ENCODE data around the gene SPNS1.

SPNS1 gene

GRCh38 chr16:29007730-29008593 is 33.4 kb downstream of the SPNS1 start:
- H3K9me3 Mint-ChIP-seq = no peaks in the 10 kb centered on the region
- ATAC-seq (replicated peaks; ENCODE audit: extremely low read depth, poor library complexity, severe bottlenecking) = peak; percentile 88
- peak overlapping the region; percentile 89 for H3K27ac Mint-ChIP-seq (ENCODE audit: low read depth)
- peaks cover 7% of the 10 kb centered on the region for H3K36me3 Mint-ChIP-seq (ENCODE audit: insufficient read depth)
- H3K4me1 Mint-ChIP-seq = peaks cover 36% of the 10 kb centered on the region
- DNase-seq (ENCODE audit: low spot score in 2 of 2) = peak in 1 of 2 donors; percentile 55
- peak overlapping the region; percentile 43 for H3K4me3 Mint-ChIP-seq
- H3K27me3 Mint-ChIP-seq = no peaks in the 10 kb centered on the region

GRCh38 chr16:29009050-29009837 is 34.7 kb downstream of the SPNS1 start:
- Mint-ChIP-seq H3K4me1 (peaks cover 48% of the 10 kb centered on the region), H3K9me3 (no peaks in the 10 kb centered on the region), H3K4me3 (peak overlapping the region; percentile 61), H3K27ac (ENCODE audit: low read depth) (peak overlapping the region; percentile 89), H3K36me3 (ENCODE audit: insufficient read depth) (peaks cover 9% of the 10 kb centered on the region), H3K27me3 (no peaks in the 10 kb centered on the region)
- DNase-seq (ENCODE audit: low spot score in 2 of 2) = no peak
- no peak for ATAC-seq (replicated peaks; ENCODE audit: extremely low read depth, poor library complexity, severe bottlenecking)

DNA sequence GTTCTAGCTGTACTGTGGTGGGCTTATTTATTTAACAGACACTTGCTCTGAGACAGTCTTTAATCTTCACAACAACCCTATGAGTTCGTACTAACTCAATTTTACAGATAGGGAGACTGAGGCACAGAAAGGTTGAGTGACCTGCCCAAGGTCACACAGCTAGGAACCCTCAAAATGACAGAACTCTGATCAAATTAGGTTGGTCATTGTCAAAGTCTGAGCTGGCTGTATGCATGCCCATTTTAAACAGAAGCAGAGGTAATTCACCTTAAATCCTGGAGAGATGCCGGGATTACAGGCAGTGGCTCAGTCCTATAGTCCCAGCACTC is 35.2 kb downstream of the SPNS1 start:
- H3K9me3 Mint-ChIP-seq = no peaks in the 10 kb centered on the region
- H3K27me3 Mint-ChIP-seq = no peaks in the 10 kb centered on the region
- DNase-seq (ENCODE audit: low spot score in 2 of 2) (no peak), ATAC-seq (replicated peaks; ENCODE audit: extremely low read depth, poor library complexity, severe bottlenecking) (no peak)
- peaks cover 9% of the 10 kb centered on the region for H3K36me3 Mint-ChIP-seq (ENCODE audit: insufficient read depth)
- H3K4me3 Mint-ChIP-seq = no peak overlapping the region
- no peak overlapping the region for H3K27ac Mint-ChIP-seq (ENCODE audit: low read depth)
- H3K4me1 Mint-ChIP-seq = peaks cover 53% of the 10 kb centered on the region

DNA sequence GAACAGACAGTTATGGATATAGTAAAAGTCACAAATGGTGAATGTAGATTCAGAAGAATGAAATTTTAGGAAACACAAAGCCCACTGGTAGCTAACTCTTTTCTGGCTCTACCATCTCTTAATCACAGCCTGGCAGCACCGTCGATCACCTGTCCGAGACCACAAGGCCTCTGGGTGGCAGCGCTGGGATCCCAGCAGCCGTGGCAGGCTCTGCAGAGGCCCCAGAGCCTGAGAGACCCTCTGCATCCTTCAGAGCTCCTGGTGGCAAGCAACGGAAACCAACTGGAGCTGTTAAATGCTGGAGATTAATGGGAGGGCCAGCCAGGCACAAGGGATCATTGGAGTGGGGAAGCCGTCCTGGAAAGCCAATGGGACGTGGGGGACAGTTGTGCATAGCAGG is 36.5 kb downstream of the SPNS1 start:
- H3K36me3 Mint-ChIP-seq (ENCODE audit: insufficient read depth) = peaks cover 9% of the 10 kb centered on the region
- no peaks in the 10 kb centered on the region for H3K9me3 Mint-ChIP-seq
- no peak for ATAC-seq (replicated peaks; ENCODE audit: extremely low read depth, poor library complexity, severe bottlenecking)
- no peaks in the 10 kb centered on the region for H3K27me3 Mint-ChIP-seq
- H3K4me1 Mint-ChIP-seq = peaks cover 54% of the 10 kb centered on the region
- H3K4me3 Mint-ChIP-seq = no peak overlapping the region
- no peak for DNase-seq (ENCODE audit: low spot score in 2 of 2)
- peak overlapping the region; percentile 19 for H3K27ac Mint-ChIP-seq (ENCODE audit: low read depth)

DNA sequence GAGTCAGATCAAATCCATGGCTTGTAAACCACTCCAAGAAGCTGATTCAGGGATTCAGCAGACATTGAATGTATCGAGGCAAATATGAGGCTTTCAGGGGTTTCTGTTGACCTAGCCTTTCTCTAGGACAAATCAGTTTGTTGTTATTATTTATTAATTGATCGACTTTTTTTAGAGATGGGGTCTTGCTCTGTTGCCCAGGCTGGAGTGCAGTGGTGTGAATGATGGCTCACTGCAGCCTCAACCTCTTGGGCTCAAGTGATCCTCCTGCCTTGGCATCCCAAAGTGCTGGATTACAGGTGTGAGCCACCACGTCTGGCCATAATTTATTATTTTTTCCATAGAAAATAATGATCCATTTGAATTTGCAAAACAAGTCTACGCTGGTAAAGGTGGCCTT is 37.3 kb downstream of the SPNS1 start:
- H3K27me3 Mint-ChIP-seq = no peaks in the 10 kb centered on the region
- H3K27ac Mint-ChIP-seq (ENCODE audit: low read depth) = peak overlapping the region; percentile 93
- H3K4me3 Mint-ChIP-seq = no peak overlapping the region
- DNase-seq (ENCODE audit: low spot score in 2 of 2) = no peak
- peaks cover 53% of the 10 kb centered on the region for H3K4me1 Mint-ChIP-seq
- ATAC-seq (replicated peaks; ENCODE audit: extremely low read depth, poor library complexity, severe bottlenecking) = no peak
- H3K9me3 Mint-ChIP-seq = no peaks in the 10 kb centered on the region
- H3K36me3 Mint-ChIP-seq (ENCODE audit: insufficient read depth) = peaks cover 9% of the 10 kb centered on the region

DNA sequence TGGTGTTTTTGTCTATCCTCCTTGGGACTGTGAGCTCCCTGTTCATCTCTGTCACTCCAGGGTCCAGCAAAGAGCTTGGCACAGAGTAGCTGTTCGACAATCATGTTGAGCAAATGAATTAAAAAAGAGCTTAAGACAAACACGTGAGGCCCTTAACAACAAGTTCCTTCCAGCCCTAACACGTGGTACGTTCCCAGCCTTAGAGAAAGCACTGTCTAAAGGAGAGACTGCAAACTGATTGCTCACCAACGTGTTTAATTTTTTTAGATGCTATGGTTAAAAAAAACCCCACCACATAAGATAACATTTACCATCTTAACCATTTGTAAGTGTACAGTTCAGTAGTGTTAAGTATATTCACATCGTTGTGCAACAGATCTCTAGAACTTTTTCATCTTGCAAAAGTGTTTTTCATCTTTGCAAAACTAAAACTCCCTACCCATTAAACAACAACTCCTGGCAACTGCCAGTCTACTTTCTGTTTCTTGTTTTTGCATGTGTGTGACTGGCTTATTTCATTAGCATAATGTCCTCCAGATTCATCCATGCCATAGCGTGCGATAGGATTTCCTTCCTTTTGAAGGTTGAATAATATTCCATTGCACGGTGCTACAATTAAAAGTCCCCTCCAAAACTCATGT is 38.5 kb downstream of the SPNS1 start:
- ATAC-seq (replicated peaks; ENCODE audit: extremely low read depth, poor library complexity, severe bottlenecking) = peak; percentile 77
- Mint-ChIP-seq H3K36me3 (ENCODE audit: insufficient read depth) (peaks cover 8% of the 10 kb centered on the region), H3K4me1 (peaks cover 44% of the 10 kb centered on the region), H3K9me3 (no peaks in the 10 kb centered on the region), H3K27me3 (no peaks in the 10 kb centered on the region), H3K4me3 (peak overlapping the region; percentile 47), H3K27ac (ENCODE audit: low read depth) (peak overlapping the region; percentile 93)
- DNase-seq (ENCODE audit: low spot score in 2 of 2) = no peak

DNA sequence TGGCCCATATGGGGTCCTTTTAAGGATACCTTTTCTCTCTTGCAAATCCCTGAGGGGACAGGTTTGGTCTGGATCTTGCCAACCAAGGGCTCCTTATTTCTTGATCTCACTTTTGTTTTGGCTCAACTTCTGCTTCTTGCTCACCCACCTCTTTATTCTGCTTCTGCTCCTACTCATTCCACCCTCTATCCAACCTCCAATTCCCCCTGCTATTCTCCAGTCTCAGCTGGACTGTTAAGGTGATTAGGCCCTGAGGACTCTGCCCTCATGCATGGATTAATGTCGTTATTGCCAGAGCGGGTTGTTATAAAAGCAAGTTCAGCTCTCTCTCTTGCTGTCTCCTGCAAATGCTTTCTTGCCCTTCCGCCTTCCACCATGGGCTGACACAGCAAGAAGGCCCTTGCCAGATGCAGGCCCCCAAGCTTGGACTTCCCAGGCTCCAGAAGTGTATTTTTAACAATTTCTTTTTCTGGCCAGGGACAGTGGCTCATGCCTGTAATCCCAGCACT is 40.0 kb downstream of the SPNS1 start:
- Mint-ChIP-seq H3K36me3 (ENCODE audit: insufficient read depth) (peaks cover 2% of the 10 kb centered on the region), H3K27me3 (no peaks in the 10 kb centered on the region), H3K4me3 (no peak overlapping the region), H3K27ac (ENCODE audit: low read depth) (peak overlapping the region; percentile 93), H3K4me1 (peaks cover 28% of the 10 kb centered on the region), H3K9me3 (no peaks in the 10 kb centered on the region)
- DNase-seq (ENCODE audit: low spot score in 2 of 2) (no peak), ATAC-seq (replicated peaks; ENCODE audit: extremely low read depth, poor library complexity, severe bottlenecking) (no peak)

GRCh38 chr16:29022196-29022595 is 47.6 kb downstream of the SPNS1 start:
- Mint-ChIP-seq H3K4me1 (peaks cover 36% of the 10 kb centered on the region), H3K27me3 (no peaks in the 10 kb centered on the region), H3K27ac (ENCODE audit: low read depth) (no peak overlapping the region), H3K4me3 (no peak overlapping the region), H3K9me3 (no peaks in the 10 kb centered on the region), H3K36me3 (ENCODE audit: insufficient read depth) (peaks cover 6% of the 10 kb centered on the region)
- ATAC-seq (replicated peaks; ENCODE audit: extremely low read depth, poor library complexity, severe bottlenecking) (no peak), DNase-seq (ENCODE audit: low spot score in 2 of 2) (no peak)

GRCh38 chr16:29023279-29024277 is 49.0 kb downstream of the SPNS1 start:
- peaks cover 6% of the 10 kb centered on the region for H3K36me3 Mint-ChIP-seq (ENCODE audit: insufficient read depth)

DNA sequence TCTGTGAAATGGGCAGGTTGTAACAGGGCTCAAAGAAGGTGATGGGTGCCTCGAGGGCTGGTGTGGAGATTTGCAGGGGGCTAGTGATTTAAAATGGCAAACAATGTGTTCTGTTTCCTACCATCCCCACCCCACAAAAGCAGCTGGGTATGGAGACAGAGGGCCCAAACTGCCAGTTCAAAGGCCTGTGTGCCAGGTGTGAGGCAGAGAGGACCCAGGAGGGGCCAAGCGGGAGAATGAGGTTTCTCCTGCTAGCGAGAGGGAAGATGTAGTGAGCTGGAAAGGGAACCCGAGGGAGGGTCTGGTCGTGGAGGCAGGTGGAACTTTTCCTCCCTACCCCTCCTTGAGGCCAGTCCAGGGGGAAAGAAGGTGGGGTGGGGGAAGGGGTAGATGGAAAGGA is 49.7 kb downstream of the SPNS1 start:
- Mint-ChIP-seq H3K36me3 (ENCODE audit: insufficient read depth) (peaks cover 6% of the 10 kb centered on the region), H3K4me1 (peaks cover 48% of the 10 kb centered on the region), H3K27me3 (no peaks in the 10 kb centered on the region), H3K27ac (ENCODE audit: low read depth) (peak overlapping the region; percentile 92), H3K9me3 (no peaks in the 10 kb centered on the region), H3K4me3 (peak overlapping the region; percentile 52)
- DNase-seq (ENCODE audit: low spot score in 2 of 2) (no peak), ATAC-seq (replicated peaks; ENCODE audit: extremely low read depth, poor library complexity, severe bottlenecking) (no peak)

More at GRCh38 chr16:29023279-29024277, 49.0 kb downstream of the SPNS1 start:
- Mint-ChIP-seq H3K9me3 (no peaks in the 10 kb centered on the region), H3K27ac (ENCODE audit: low read depth) (peak overlapping the region; percentile 92), H3K4me3 (peak overlapping the region; percentile 52), H3K27me3 (no peaks in the 10 kb centered on the region), H3K4me1 (peaks cover 41% of the 10 kb centered on the region)
- ATAC-seq (replicated peaks; ENCODE audit: extremely low read depth, poor library complexity, severe bottlenecking) (no peak), DNase-seq (ENCODE audit: low spot score in 2 of 2) (no peak)

DNA sequence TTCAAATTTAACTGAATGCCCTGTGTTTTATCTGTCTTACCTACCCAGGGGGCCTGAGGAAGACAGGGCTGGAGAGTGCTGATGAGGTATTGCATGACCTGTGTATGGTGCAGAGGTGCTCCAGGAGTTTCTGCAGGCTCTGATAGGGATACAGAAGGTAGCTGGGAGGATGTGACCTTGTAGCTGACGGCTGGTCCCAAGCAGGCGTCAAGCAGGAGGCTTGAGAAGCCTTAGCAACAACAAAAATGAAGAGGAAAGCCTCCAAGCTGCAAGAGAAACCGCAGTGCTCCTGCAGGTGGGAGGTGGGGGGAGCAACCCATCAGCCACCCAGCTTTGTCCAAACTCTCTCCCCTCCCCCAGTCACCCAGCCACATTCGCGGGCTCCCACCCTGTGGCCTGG is 50.6 kb downstream of the SPNS1 start:
- peaks cover 6% of the 10 kb centered on the region for H3K36me3 Mint-ChIP-seq (ENCODE audit: insufficient read depth)

More for the DNA sequence above, 50.6 kb downstream of the SPNS1 start:
- DNase-seq (ENCODE audit: low spot score in 2 of 2) = no peak
- Mint-ChIP-seq H3K4me3 (no peak overlapping the region), H3K4me1 (peaks cover 53% of the 10 kb centered on the region), H3K27me3 (no peaks in the 10 kb centered on the region), H3K9me3 (no peaks in the 10 kb centered on the region), H3K27ac (ENCODE audit: low read depth) (peak overlapping the region; percentile 51)
- no peak for ATAC-seq (replicated peaks; ENCODE audit: extremely low read depth, poor library complexity, severe bottlenecking)
